GM19023 (cell line): ENCODE results near the gene LGALS7B.
A peak's percentile ranks its signal among the peaks of the same experiment; 100 is the strongest.
"Not testable (repeated sequence)": the region's sequence is repeated elsewhere in the genome, so short reads cannot be mapped to it uniquely, and the experiment has no call there.

ENCODE experiments used
- ATAC-seq: cut with Tn5 transposase; IDR thresholded peaks from one replicate; pipeline ENCODE4 v1.9.1; 2021; ENCODE audit warnings: mild to moderate bottlenecking, moderate library complexity; ENCODE audit not compliant: unreplicated experiment

The LGALS7B gene

DNA sequence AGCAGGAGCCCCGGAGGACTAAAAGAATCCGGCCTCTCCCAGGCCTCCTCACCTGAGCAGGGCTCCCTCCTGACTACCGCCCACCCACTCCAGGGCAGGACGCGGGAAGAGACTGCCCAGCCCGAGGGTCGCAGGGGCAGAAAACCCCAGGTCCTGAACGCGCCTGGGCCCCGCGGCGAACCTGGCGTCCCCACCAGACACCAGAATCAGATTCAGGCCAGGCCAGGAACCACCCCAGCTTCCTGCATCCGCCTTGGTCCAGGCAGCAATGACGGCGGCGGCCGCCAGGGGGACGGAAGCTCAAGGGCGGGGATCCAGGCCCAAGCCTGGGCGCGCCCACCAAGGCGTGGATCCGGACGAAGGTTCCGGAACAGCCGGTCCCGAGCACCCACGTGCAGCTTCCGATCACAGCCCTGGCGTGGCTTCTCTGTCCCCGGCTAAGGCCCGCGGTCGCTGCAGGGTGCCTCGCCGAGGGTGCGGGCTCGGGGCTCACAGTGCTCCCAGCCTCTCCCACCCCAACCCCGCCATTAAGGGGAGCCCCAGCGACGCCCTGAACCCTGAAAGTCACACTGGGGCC, 19.3 kb upstream of the LGALS7B start:
- ATAC-seq, result no peak

DNA sequence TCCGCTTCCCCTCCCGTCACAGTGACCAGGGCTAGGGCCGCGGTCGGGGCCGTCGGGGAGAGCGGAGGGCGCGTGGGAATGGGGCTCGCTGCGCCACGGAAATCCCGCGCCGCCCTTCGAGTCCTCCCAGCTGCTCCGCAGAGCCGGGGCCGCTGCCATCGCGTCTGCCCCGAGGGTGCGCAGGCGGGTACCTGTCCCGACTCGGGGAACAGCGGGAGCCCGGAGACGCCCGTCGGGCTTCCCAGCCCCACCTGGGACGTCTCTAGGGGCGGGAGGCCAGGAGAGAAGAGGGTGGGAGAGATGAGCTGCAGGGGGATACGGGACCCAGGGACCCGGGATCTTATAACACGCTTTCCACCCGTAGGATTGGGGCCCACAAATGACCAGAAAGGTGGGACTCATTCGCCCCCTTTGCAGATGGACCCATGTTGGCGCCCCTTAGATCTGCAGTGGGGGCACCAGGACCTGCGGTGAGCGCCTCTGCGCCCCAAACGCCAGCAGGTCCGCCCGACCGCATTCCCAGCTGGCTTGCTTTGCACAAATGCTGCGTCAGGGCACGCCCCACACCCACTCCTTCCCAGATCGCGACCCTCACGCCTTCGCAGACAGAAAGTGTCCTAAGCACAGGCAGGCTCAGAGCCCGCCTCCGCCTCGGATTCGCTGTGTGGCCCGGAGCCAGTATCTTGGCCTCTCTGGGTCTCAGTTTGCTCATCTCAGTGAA, 18.6 kb upstream of the LGALS7B start:
- ATAC-seq, result peak; percentile 15

DNA sequence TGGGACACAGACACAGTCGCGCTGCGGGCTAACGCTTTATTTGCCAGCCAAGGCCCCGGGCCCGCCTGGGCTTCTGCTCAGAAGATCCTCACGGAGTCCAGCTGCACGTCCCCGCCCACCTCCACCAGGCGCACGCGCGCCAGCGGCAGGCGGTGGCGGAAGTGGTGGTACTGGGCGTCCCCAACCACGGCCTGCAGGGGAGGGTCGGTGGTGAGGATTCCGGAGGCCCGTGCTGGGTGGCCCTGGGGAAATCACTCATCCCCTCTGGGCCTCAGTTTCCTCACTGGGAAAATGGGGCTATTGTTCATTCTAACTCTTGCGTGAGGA, 18.1 kb upstream of the LGALS7B start:
- peak; percentile 55 for ATAC-seq

DNA sequence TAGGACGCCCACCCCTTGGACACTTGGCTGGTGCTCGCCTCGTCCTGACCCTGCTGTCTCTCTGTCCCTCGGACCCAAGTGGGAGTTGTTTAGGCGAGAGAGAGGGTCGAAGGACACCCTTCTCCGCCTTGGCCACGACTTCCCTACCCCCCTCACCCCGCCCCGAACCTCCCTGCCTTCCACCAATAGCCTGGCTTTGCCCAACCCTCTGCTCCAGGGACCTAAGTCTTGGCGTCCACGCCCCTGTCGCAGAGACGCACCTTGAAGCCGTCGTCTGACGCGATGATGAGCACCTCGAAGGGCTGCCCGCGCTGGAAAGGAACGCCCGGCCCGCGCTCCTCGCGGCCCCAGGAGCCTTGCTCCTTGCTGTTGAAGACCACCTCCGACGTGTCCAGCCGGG, 17.4 kb upstream of the LGALS7B start:
- not testable (repeated sequence) for ATAC-seq

DNA sequence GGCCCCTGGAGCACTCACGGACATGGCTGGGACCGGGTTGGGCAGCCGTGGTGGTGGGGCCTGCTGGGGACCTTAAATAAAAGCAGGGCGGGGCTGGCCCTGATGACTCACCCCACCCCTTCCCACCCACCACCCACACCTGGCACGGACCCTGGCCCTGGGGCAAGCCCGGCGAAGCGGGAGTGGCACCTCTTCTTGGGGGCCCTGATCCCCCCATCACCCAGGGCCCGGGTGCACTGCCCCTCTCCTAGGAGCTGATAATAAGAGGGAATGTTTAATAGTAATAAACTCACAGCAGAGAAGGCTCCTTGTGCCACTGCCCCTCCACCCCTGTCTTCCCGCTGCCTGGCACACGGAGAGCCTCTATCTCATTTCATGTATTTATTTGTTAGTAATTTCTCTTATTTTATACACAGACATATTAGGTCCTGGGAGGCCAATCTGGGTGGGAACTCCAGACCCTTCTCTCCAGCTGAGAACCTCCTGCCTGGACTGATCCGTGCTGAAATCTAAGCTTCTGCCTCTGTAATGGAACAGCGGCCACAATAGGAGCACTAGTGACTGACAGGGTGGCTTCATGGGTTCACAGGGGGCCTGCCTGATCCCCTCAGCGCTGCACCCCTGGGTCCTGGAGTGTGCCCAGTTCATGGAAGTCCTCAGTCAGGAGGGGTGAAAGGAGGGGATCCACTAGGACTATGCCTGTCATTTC, 15.4 kb upstream of the LGALS7B start, which contains the start of gene LGALS7:
LGALS7 (minus strand) TSS at position 49 of the 709 bp plus-strand sequence; CDS start at position 24, 25 bp downstream.
- no peak for ATAC-seq

DNA sequence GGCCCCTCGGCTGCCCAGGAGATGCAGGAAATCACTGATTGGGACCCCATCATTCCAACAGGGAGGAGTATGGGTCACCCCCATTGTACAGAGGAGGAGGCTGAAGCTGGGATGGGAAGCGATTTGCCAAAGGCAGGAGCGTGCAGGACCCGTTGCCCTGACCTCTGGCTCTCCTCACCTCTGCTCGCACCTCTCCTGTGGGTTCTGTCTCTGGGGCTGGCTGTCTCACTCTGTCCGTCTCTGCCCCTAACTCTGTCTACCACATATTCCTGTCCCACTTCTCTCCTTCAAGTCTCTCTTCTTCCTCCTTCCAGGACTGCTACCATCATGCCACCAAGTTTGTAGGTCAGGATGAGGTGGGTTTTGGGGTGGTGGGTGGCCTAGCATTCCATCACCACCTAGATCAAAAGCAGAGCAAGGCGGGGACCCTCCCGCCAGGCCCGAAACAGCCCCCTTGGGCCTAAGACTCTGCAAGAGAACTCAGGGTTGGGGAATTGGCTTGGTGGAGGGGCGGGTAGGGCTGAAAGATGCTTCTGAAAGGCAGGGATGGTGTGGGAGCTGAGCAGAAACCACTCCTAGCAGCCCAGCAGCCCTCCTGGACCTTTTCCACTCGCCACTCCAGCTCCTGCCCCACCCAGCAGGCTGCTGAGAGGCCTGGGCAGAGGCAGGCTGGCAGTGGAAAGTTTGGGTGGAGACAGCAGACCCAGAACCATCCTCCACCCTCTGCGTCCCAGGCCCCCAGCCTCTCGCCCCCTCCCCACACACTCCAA, 14.6 kb upstream of the LGALS7B start:
- no peak for ATAC-seq

DNA sequence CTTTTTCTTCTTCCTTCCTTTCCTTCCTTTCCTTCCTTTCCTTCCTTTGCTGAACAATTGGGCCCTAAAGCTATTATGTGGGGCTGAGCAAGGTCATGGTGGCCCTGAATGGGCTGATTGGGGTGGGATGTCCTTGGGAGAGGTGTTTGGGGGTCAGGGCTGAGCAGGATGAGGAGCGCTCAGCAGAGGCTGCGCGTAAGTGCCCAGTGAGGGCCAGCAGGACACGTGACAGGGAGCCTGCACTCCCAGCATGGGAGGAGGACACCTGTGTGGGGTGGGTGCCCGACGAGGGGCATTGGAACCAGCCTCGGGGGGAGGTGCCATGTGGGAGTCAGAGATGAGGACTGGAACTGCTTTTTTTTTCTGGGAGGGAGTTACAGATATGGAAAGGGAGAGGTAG, 10.3 kb upstream of the LGALS7B start:
- no peak for ATAC-seq

DNA sequence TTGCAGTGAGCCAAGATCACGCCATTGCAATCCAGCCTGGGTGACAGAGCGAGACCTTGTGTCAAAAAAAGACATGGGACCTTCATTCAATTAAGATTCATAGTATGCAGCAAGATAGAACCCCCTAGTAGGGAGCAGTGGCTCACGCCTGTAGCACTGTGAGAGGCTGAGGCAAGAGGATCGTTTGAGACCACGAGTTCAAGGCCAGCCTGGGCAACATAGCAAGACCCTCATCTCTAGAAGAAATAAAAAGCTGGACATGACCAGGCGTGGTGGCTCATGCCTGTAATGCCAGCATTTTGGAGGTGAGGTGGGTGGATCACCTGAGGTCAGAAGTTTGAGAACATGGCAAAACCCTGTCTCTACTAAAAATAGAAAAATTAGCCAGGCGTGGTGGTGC, 8.6 kb upstream of the LGALS7B start:
- ATAC-seq, result no peak

DNA sequence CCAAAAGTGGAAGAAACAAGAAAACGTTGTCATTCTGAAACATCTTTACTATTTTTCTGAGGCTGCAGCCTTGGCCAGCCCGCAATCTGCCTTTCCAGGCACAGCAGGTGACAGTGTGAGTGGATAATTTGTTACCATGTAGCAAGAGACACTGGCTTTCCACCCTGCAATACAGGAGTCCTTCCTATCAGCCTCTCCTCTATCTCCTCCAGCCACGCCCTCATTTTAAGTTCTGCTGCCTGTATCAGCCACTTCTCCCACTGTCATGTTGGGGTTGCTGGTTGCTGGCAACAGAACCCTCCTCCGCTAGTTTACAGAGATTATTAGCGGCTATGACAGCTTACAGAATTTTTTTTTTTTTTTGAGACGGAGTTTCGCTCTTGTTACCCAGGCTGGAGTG, 7.9 kb upstream of the LGALS7B start:
- ATAC-seq, result no peak

DNA sequence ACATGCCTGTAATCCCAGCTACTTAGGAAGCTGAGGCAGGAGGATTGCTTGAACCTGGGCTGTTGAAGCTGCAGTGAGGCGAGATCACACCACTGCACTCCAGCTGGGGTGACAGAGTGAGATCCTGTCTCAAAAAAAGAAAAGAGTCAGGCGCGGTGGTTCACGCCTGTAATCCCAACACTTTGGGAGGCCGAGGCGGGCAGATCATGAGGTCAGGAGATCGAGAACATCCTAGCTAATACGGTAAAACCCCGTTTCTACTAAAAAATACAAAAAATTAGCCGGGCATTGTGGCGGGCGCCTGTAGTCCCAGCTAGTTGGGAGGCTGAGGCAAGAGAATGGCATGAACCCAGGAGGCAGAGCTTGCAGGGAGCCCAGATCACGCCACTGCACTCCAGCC, 6.8 kb upstream of the LGALS7B start:
- ATAC-seq, result not testable (repeated sequence)

DNA sequence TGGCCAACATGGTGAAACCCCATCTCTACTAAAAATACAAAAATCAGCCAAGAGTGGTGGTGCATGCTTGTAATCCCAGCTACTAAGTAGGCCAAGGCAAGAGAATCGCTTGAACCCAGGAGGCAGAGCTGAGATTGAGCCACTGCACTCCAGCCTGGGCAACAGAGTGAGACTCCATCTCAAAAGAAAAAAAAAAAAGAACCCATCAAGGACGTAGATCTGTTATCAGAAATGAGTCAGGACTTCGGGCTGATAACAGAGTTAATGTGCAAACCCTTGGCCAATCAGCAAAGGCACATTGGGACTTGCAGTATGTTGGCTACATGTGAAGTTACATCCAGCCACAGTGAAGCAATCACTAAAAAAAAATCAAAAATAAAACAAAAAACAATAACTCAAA, 4.8 kb upstream of the LGALS7B start:
- no peak for ATAC-seq

DNA sequence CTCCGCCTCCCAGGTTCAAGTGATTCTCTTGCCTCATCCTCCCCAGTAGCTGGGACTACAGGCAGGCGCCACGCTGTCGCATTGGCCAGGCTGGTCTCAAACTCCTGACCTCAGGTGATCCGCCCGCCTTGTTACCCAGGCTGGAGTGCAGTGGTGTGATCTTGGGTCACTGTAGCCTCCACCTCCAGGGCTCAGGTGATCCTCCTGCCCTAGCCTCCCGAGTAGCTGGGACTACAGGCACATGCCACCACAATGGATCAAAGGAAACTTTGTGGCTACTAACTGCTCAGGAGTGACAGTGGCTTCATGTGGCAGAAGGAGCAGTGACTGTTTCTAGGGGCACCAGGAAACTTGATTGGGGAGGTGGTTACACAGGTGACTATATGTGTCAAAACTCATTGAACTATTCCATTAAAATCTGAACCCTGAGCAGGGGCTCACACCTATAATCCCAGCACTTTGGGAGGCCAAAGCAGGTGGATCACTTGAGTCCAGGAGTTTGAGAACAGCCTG, 3.8 kb upstream of the LGALS7B start:
- ATAC-seq, result no peak

DNA sequence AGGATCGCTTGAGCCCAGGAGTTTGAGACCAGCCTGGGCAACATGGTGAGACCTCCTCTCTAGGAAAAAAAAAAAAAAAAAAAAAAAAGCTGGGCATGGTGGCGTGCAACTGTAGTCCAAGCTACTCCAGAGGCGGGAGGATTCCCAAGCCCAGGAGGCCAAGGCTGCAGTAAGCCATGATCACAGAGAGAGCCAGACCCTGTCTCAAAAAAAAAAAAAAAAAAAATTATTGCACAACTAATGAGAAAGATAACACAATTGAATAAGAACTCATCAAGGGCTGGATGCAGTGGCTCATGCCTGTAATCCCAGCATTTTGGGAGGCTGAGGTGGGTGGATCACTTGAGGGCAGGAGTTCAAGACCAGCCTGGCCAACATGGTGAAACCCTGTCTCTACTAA, 2.9 kb upstream of the LGALS7B start:
- ATAC-seq, result not testable (repeated sequence)

DNA sequence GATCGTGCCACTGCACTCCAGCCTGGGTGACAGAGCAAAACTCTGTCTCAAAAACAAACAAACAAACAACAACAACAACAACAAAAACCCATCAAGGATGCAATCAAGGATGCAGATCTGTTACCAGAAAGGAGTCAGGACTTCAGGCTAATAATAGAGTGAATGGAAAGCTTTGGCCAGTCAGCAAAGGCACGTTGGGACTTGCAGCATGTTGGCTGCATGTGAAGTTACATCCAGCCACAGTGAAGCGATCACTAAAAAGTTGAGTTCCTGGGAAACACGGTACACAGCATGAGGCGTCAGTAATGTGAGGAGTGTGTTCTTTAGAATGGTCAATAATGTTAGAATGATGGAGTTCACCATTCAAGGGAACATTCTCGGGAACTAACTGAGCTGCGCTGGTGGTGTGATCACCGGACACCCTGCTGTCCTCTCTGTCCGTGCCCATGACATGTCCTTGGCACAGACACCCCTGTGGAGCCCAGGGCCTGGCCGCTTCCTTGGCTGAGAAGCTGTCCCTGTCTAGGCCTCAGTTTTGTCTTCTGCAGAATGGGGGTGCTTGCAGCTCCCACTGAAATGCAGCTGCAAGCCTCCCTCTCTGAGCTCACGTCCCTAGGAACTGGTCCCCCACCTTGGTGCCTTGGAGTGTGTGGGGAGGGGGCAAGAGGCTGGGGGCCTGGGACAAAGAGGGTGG, 2.3 kb upstream of the LGALS7B start:
- no peak for ATAC-seq

DNA sequence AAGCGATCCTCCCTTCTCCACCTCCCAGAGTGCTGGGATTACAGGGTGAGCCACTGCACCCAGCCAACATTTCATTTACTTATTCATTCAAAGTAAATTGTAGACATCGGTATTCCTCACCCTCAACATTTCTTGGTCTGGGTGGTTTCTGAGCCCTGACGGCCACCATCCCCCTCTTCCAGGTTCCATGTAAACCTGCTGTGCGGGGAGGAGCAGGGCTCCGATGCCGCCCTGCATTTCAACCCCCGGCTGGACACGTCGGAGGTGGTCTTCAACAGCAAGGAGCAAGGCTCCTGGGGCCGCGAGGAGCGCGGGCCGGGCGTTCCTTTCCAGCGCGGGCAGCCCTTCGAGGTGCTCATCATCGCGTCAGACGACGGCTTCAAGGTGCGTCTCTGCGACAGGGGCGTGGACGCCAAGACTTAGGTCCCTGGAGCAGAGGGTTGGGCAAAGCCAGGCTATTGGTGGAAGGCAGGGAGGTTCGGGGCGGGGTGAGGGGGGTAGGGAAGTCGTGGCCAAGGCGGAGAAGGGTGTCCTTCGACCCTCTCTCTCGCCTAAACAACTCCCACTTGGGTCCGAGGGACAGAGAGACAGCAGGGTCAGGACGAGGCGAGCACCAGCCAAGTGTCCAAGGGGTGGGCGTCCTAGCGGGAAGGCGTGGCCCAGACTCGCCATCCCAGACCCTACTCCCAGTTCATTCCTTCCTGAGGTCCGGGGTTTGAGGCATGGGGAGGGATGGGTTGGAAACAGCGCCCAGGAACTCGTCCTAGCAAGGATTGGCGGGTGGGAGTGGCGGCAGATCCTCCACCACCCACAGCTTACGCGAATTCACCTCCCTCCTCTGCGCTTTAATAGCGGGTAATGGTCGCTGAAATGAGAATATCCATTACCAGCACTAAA, 1.8 kb downstream of the LGALS7B start:
- ATAC-seq, result not testable (repeated sequence)

DNA sequence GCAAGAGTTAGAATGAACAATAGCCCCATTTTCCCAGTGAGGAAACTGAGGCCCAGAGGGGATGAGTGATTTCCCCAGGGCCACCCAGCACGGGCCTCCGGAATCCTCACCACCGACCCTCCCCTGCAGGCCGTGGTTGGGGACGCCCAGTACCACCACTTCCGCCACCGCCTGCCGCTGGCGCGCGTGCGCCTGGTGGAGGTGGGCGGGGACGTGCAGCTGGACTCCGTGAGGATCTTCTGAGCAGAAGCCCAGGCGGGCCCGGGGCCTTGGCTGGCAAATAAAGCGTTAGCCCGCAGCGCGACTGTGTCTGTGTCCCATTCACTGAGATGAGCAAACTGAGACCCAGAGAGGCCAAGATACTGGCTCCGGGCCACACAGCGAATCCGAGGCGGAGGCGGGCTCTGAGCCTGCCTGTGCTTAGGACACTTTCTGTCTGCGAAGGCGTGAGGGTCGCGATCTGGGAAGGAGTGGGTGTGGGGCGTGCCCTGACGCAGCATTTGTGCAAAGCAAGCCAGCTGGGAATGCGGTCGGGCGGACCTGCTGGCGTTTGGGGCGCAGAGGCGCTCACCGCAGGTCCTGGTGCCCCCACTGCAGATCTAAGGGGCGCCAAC, 2.6 kb downstream of the LGALS7B start:
- ATAC-seq, result peak; percentile 63

DNA sequence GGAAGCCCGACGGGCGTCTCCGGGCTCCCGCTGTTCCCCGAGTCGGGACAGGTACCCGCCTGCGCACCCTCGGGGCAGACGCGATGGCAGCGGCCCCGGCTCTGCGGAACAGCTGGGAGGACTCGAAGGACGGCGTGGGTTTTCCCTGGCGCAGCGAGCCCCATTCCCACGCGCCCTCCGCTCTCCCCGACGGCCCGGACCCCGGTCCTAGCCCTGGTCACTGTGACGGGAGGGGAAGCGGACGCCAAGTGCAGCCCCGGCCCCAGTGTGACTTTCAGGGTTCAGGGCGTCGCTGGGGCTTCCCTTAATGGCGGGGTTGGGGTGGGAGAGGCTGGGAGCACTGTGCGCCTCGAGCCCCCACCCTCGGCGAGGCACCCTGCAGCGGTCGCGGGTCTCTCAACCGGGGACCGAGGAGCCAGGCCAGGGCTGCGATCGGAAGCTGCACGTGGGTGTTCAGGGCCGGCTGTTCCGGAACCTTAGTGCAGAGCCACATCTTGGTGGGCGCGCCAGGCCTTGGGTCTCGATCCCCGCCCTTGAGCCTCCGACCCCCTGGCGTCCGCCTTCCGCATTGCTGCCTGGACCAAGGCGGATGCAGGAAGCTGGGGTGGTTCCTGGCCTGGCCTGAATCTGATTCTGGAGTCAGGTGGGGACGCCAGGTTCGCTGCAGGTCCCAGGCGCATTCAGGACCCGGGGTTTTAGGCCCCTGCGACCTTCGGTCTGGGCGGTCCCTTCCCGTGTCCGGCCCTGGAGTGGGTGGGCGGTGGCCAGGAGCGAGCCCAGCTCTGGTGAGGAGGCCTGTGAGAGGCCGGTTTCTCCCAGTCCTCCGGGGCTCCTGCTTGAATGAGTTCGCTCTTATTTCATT, 3.5 kb downstream of the LGALS7B start:
- ATAC-seq, result no peak

DNA sequence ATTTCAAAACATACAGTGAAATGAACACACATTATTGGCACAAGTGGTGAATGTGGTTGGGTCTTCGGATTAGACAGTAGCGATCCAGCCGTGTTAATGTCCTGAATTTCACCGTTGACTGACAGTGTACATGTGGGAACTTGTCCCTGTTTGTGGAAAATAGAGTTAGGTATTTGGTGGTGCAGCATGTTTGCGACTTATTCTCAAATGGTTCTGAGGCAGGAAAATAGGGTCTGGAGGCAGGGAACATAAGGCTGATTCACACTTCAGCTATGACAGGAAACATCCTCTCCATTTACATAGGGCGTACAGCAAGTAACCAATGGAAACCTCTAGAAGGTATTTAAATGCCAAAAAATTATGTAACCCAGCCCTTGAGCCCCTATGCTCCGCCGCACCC, 4.2 kb downstream of the LGALS7B start:
- ATAC-seq, result no peak
